ENCODE results near the gene REX1BD. TPM values are rescaled to one million over a fixed set of nuclear protein-coding genes. Genes with fewer than 3 reads are reported as not detected.
A peak's percentile ranks its signal among the peaks of the same experiment; 100 is the strongest.

The REX1BD gene
- total and polyA plus RNA-seq, 2 of the 13 experiments (the other 11 are each of a cell fraction or from before 2014, with no cell fraction given): 7.5 to 25.4 TPM

DNA sequence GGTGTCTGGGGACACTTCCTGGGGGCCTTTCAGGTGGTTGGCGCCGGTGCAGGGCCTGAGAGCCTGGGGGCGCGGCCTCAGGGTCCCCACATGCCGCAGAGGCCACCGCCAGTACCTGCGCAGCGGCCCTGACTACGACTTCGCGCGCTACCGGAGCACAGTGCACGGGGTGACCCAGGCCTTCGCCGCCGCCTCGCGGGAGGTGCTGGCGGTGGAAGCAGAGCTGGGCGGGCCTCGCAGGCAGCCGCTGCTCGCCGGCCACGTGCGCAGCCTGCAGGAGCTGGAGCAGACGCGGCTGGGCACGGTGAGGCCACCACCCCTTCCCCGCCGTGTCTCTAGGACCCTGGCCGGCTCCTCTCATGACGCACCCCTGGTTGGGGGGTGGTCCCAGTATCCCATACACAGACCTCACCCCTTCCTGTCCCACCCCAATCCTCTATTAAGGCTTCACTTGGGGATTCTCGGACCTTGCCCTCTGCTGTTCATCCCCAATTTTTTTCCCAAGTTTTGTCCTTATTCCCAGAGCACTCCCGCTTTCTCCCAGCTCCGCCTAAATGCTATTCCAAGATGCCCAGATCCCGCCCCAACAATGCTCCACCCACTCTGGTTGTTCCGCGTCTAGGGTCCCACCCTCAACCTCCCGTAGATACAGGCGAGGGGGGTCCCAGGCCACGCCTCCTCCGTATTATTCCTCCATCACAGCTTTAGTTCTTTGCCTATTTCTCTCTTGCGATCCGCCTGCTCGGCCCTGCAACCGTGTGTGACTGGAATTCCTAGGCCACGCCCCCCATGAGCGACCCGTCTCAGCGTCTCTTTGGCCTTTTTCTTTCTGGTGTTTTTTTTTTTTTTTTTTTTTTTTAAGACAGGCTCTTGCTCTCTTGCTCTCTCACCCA is 1.0 kb downstream of the REX1BD start (continued):
- TF ChIP-seq, protein P1, sequence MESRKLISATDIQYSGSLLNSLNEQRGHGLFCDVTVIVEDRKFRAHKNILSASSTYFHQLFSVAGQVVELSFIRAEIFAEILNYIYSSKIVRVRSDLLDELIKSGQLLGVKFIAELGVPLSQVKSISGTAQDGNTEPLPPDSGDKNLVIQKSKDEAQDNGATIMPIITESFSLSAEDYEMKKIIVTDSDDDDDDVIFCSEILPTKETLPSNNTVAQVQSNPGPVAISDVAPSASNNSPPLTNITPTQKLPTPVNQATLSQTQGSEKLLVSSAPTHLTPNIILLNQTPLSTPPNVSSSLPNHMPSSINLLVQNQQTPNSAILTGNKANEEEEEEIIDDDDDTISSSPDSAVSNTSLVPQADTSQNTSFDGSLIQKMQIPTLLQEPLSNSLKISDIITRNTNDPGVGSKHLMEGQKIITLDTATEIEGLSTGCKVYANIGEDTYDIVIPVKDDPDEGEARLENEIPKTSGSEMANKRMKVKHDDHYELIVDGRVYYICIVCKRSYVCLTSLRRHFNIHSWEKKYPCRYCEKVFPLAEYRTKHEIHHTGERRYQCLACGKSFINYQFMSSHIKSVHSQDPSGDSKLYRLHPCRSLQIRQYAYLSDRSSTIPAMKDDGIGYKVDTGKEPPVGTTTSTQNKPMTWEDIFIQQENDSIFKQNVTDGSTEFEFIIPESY (CRISPR knock-in tag; IDR thresholded peaks at IDR 0.05): peak; percentile 72; the same call in 1 of the 2 replicates
- TF ChIP-seq ZNF543 (CRISPR knock-in tag; IDR thresholded peaks at IDR 0.05): peak; percentile 89
- peak; percentile 82; the same call in 1 of the 2 replicates for TF ChIP-seq MED13 (CRISPR knock-in tag; IDR thresholded peaks at IDR 0.05)
- TF ChIP-seq, protein P2, sequence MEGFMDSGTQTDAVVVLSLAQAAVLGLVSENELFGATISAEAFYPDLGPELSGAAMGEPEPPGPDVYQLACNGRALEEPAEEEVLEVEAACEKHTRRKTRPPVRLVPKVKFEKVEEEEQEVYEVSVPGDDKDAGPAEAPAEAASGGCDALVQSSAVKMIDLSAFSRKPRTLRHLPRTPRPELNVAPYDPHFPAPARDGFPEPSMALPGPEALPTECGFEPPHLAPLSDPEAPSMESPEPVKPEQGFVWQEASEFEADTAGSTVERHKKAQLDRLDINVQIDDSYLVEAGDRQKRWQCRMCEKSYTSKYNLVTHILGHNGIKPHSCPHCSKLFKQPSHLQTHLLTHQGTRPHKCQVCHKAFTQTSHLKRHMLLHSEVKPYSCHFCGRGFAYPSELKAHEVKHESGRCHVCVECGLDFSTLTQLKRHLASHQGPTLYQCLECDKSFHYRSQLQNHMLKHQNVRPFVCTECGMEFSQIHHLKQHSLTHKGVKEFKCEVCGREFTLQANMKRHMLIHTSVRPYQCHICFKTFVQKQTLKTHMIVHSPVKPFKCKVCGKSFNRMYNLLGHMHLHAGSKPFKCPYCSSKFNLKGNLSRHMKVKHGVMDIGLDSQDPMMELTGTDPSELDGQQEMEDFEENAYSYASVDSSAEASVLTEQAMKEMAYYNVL (CRISPR knock-in tag; IDR thresholded peaks at IDR 0.05; ENCODE audit: borderline replicate concordance): no peak
- TF ChIP-seq ZNF253 (CRISPR knock-in tag; IDR thresholded peaks at IDR 0.05; ENCODE audit: borderline replicate concordance): peak; percentile 99
- TF ChIP-seq MAF1 (CRISPR knock-in tag; IDR thresholded peaks at IDR 0.05; ENCODE audit: borderline replicate concordance): no peak; the same call in none of the 2 replicates
- TF ChIP-seq, protein P3, sequence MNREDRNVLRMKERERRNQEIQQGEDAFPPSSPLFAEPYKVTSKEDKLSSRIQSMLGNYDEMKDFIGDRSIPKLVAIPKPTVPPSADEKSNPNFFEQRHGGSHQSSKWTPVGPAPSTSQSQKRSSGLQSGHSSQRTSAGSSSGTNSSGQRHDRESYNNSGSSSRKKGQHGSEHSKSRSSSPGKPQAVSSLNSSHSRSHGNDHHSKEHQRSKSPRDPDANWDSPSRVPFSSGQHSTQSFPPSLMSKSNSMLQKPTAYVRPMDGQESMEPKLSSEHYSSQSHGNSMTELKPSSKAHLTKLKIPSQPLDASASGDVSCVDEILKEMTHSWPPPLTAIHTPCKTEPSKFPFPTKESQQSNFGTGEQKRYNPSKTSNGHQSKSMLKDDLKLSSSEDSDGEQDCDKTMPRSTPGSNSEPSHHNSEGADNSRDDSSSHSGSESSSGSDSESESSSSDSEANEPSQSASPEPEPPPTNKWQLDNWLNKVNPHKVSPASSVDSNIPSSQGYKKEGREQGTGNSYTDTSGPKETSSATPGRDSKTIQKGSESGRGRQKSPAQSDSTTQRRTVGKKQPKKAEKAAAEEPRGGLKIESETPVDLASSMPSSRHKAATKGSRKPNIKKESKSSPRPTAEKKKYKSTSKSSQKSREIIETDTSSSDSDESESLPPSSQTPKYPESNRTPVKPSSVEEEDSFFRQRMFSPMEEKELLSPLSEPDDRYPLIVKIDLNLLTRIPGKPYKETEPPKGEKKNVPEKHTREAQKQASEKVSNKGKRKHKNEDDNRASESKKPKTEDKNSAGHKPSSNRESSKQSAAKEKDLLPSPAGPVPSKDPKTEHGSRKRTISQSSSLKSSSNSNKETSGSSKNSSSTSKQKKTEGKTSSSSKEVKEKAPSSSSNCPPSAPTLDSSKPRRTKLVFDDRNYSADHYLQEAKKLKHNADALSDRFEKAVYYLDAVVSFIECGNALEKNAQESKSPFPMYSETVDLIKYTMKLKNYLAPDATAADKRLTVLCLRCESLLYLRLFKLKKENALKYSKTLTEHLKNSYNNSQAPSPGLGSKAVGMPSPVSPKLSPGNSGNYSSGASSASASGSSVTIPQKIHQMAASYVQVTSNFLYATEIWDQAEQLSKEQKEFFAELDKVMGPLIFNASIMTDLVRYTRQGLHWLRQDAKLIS (CRISPR knock-in tag; IDR thresholded peaks at IDR 0.05): no peak
- peak; percentile 72; the same call in 1 of the 2 replicates for TF ChIP-seq ZFP82 (CRISPR knock-in tag; IDR thresholded peaks at IDR 0.05; ENCODE audit: borderline replicate concordance)
- peak; percentile 63; the same call in 1 of the 2 replicates for TF ChIP-seq ZNF260 (CRISPR knock-in tag; IDR thresholded peaks at IDR 0.05; ENCODE audit: borderline replicate concordance, low read depth)
- no peak for TF ChIP-seq ZNF7 (CRISPR knock-in tag; IDR thresholded peaks at IDR 0.05)
- TF ChIP-seq MZF1 (CRISPR knock-in tag; IDR thresholded peaks at IDR 0.05; ENCODE audit: borderline replicate concordance): no peak
- TF ChIP-seq ZNF616 (CRISPR knock-in tag; IDR thresholded peaks at IDR 0.05; ENCODE audit: low read depth): peak; percentile 95; the same call in 1 of the 2 replicates
- TF ChIP-seq, protein P4, sequence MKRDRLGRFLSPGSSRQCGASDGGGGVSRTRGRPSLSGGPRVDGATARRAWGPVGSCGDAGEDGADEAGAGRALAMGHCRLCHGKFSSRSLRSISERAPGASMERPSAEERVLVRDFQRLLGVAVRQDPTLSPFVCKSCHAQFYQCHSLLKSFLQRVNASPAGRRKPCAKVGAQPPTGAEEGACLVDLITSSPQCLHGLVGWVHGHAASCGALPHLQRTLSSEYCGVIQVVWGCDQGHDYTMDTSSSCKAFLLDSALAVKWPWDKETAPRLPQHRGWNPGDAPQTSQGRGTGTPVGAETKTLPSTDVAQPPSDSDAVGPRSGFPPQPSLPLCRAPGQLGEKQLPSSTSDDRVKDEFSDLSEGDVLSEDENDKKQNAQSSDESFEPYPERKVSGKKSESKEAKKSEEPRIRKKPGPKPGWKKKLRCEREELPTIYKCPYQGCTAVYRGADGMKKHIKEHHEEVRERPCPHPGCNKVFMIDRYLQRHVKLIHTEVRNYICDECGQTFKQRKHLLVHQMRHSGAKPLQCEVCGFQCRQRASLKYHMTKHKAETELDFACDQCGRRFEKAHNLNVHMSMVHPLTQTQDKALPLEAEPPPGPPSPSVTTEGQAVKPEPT (CRISPR knock-in tag; IDR thresholded peaks at IDR 0.05; ENCODE audit: low read depth): no peak; the same call in none of the 2 replicates
- TF ChIP-seq KLF16 (CRISPR knock-in tag; IDR thresholded peaks at IDR 0.05): peak in 1 of 2 experiments; percentile 97; a peak in 3 of 4 replicates
- peak; percentile 92 for TF ChIP-seq ZNF605 (CRISPR knock-in tag; IDR thresholded peaks at IDR 0.05)
- no peak; the same call in 1 of the 2 replicates for TF ChIP-seq MEIS1 (CRISPR knock-in tag; IDR thresholded peaks at IDR 0.05; ENCODE audit: borderline replicate concordance)
- no peak for TF ChIP-seq ZKSCAN8 (CRISPR knock-in tag; IDR thresholded peaks at IDR 0.05; ENCODE audit: borderline replicate concordance)
- peak; percentile 84; the same call in 1 of the 2 replicates for TF ChIP-seq ZSCAN30 (CRISPR knock-in tag; IDR thresholded peaks at IDR 0.05)
